H1 (cell line): ENCODE results near the gene NAALADL1. TPM values are rescaled to one million over a fixed set of nuclear protein-coding genes. Genes with fewer than 3 reads are reported as not detected.

Experiments used
- CTCF ChIA-PET: fragments of 300-600 bp; sonication (Branson Sonifier 250); formaldehyde crosslinking; loops from one replicate; lab custom pipeline; 2021; ENCODE audit not compliant: partially characterized antibody; lab: Charles Lee
- POLR2A ChIA-PET: fragments of 300-600 bp; sonication (Branson Sonifier 250); formaldehyde crosslinking; loops from one replicate; lab custom pipeline; 2021; ENCODE audit warnings: inconsistent platforms; ENCODE audit not compliant: partially characterized antibody; lab: Charles Lee
- DNase-seq, 2 experiments: peaks; one replicate each; pipeline versions ENCODE4 v3.0.0 to v3.0.0-alpha.2; 2010 to 2022; ENCODE audit warnings: low spot score in 2 of 2, low read depth in 1 of 2, mixed read lengths in 1 of 2
- FAIRE-seq: peaks from 2 replicates; lab custom pipeline; 2011; peaks lifted over from hg19 to GRCh38; lab: Jason Lieb, UNC
- H2AFZ ChIP-seq: 2 replicates; pipeline ENCODE4 v1.8.1; 2012; ENCODE audit warnings: low read length, inconsistent platforms
- H2AK5ac ChIP-seq: 2 replicates; pipeline ENCODE4 v1.6.1; 2013; ENCODE audit warnings: low read depth, low read length
- H2BK120ac ChIP-seq: replicated peaks from 2 replicates; pipeline ENCODE3; 2013; ENCODE audit warnings: low read depth, low read length, inconsistent platforms
- H2BK12ac ChIP-seq: 2 replicates; pipeline ENCODE4 v1.6.1; 2013; ENCODE audit warnings: low read depth, low read length
- H2BK15ac ChIP-seq: 2 replicates; pipeline ENCODE4 v1.6.1; 2013; ENCODE audit warnings: low read length
- H2BK20ac ChIP-seq: 2 replicates; pipeline ENCODE4 v1.6.1; 2013; ENCODE audit warnings: low read length
- H2BK5ac ChIP-seq: 2 replicates; pipeline ENCODE4 v1.6.1; 2013; ENCODE audit warnings: low read depth, low read length
- H3K14ac ChIP-seq: 2 replicates; pipeline ENCODE4 v1.6.1; 2013; ENCODE audit warnings: inconsistent platforms; ENCODE audit not compliant: insufficient read length
- H3K18ac ChIP-seq: 2 replicates; pipeline ENCODE4 v1.6.1; 2013; ENCODE audit warnings: low read length; ENCODE audit errors: extremely low read depth
- H3K23ac ChIP-seq: 2 replicates; pipeline ENCODE4 v1.6.1; 2013; ENCODE audit warnings: inconsistent platforms; ENCODE audit not compliant: insufficient read length
- H3K23me2 ChIP-seq: 2 replicates; pipeline ENCODE4 v1.6.1; 2013; ENCODE audit warnings: low read depth, low read length
- H3K27ac ChIP-seq: 2 replicates; pipeline ENCODE4 v1.6.1; 2011; ENCODE audit warnings: low read depth, low read length, inconsistent platforms
- H3K27me3 ChIP-seq, 4 experiments: replicated peaks in 1 of 4; 1 replicate in 1 of 4; 2 replicates in 3 of 4; pipeline versions ENCODE4 v1.6.1 to v1.8.1; 2011 to 2013; ENCODE audit warnings: low read length in 3 of 4, mild to moderate bottlenecking in 3 of 4, inconsistent platforms in 2 of 4, mixed read lengths in 2 of 4, moderate library complexity in 1 of 4; ENCODE audit not compliant: control insufficient read depth in 3 of 4, insufficient read depth in 3 of 4; ENCODE audit errors: extremely low read depth in 1 of 4
- H3K36me3 ChIP-seq, 4 experiments: 2 replicates each; pipeline versions ENCODE4 v1.6.1 to v1.8.1; 2011 to 2013; ENCODE audit warnings: mild to moderate bottlenecking in 4 of 4, low read length in 3 of 4, moderate library complexity in 2 of 4, control low read depth in 1 of 4, inconsistent platforms in 1 of 4; ENCODE audit not compliant: insufficient read depth in 4 of 4, control insufficient read depth in 2 of 4
- H3K4ac ChIP-seq: replicated peaks from 2 replicates; pipeline ENCODE3; 2013; ENCODE audit warnings: low read length, low read depth, mixed read lengths, inconsistent platforms; ENCODE audit not compliant: insufficient read length
- H3K4me1 ChIP-seq, 4 experiments: replicated peaks in 1 of 4; 1 replicate in 1 of 4; 2 replicates in 3 of 4; pipeline versions ENCODE4 v1.6.1 to v1.8.1; 2011 to 2013; ENCODE audit warnings: low read length in 3 of 4, inconsistent platforms in 2 of 4, mixed read lengths in 1 of 4; ENCODE audit not compliant: insufficient read depth in 4 of 4, control insufficient read depth in 3 of 4
- H3K4me2 ChIP-seq, 2 experiments: 2 replicates each; pipeline versions ENCODE4 v1.6.1 to v1.8.1; 2011 to 2013; ENCODE audit warnings: low read depth in 2 of 2, low read length in 2 of 2, control low read depth in 1 of 2, inconsistent platforms in 1 of 2, mild to moderate bottlenecking in 1 of 2; ENCODE audit not compliant: insufficient read depth in 1 of 2
- H3K4me3 ChIP-seq, 4 experiments: fragments of 200-600, 300-600 bp in 1 of 4; sonication (generic), shearing (Covaris generic), sonication (Bioruptor Twin) in 1 of 4; 2 replicates each; pipeline versions ENCODE4 v1.5.1 to v1.8.1; 2011 to 2016; ENCODE audit warnings: low read length in 4 of 4, low read depth in 3 of 4, control low read depth in 2 of 4, inconsistent platforms in 2 of 4, mild to moderate bottlenecking in 2 of 4, mixed read lengths in 1 of 4, moderate library complexity in 1 of 4; ENCODE audit not compliant: insufficient read depth in 2 of 4; ENCODE audit errors: extremely low read depth in 1 of 4
- H3K56ac ChIP-seq: replicated peaks from 2 replicates; pipeline ENCODE3; 2013; ENCODE audit warnings: low read depth, mild to moderate bottlenecking, mixed read lengths, low read length, inconsistent platforms; ENCODE audit not compliant: insufficient read length
- H3K79me1 ChIP-seq: 2 replicates; pipeline ENCODE4 v1.6.1; 2013; ENCODE audit warnings: low read depth, low read length, control low read depth
- H3K79me2 ChIP-seq, 2 experiments: 2 replicates each; pipeline versions ENCODE4 v1.6.1 to v1.8.1; 2012 to 2013; ENCODE audit warnings: low read length in 2 of 2, mild to moderate bottlenecking in 2 of 2, inconsistent platforms in 1 of 2; ENCODE audit not compliant: insufficient read depth in 2 of 2, control insufficient read depth in 1 of 2
- H3K9ac ChIP-seq, 4 experiments: replicated peaks in 1 of 4; 1 replicate in 1 of 4; 2 replicates in 3 of 4; pipeline versions ENCODE4 v1.6.1 to v1.8.1; 2011 to 2013; ENCODE audit warnings: low read depth in 3 of 4, low read length in 3 of 4, control low read depth in 2 of 4, mild to moderate bottlenecking in 2 of 4, moderate library complexity in 2 of 4, inconsistent platforms in 1 of 4; ENCODE audit errors: extremely low read depth in 1 of 4
- H3K9me3 ChIP-seq, 2 experiments: 2 replicates each; pipeline versions ENCODE4 v1.6.1 to v1.8.1; 2012 to 2013; ENCODE audit warnings: mild to moderate bottlenecking in 2 of 2, moderate library complexity in 2 of 2, control low read depth in 1 of 2, inconsistent platforms in 1 of 2, low read depth in 1 of 2, low read length in 1 of 2, mixed read lengths in 1 of 2; ENCODE audit not compliant: insufficient read depth in 2 of 2
- H4K20me1 ChIP-seq, 2 experiments: replicated peaks in 1 of 2; 2 replicates each; pipeline versions ENCODE3 to v1.8.1; 2011 to 2013; ENCODE audit warnings: inconsistent platforms in 2 of 2, low read length in 2 of 2, mild to moderate bottlenecking in 1 of 2; ENCODE audit not compliant: insufficient read depth in 2 of 2, control insufficient read depth in 1 of 2
- H4K5ac ChIP-seq: 2 replicates; pipeline ENCODE4 v1.6.1; 2013; ENCODE audit warnings: low read length, low read depth, mixed read lengths, inconsistent platforms; ENCODE audit not compliant: insufficient read length
- H4K8ac ChIP-seq: 2 replicates; pipeline ENCODE4 v1.8.0; 2013; ENCODE audit warnings: mild to moderate bottlenecking, moderate library complexity, low read length, inconsistent platforms; ENCODE audit not compliant: insufficient read depth; ENCODE audit errors: extremely low read depth
- H4K91ac ChIP-seq: replicated peaks from 2 replicates; pipeline ENCODE3; 2013; ENCODE audit warnings: low read length, mixed read lengths, inconsistent platforms; ENCODE audit not compliant: insufficient read length
- YY1 ChIP-seq: IDR thresholded peaks from 2 replicates; pipeline ENCODE4 v1.6.1; 2011; ENCODE audit warnings: low read depth, mild to moderate bottlenecking, low read length
- WGBS, 2 experiments: shearing (Covaris generic) in 1 of 2; methylation state at CpG; one replicate each; pipeline versions ENCODE4 v1.1.6 to v1.1.7; 2013 to 2015; ENCODE audit warnings: low lambda C conversion rate in 2 of 2, mixed read lengths in 2 of 2, inconsistent platforms in 1 of 2, low coverage in 1 of 2, missing lambda C conversion rate in 1 of 2; ENCODE audit not compliant: insufficient replicate concordance in 2 of 2, insufficient coverage in 1 of 2, insufficient read length in 1 of 2; ENCODE audit errors: extremely low coverage in 1 of 2, missing lambda C conversion rate in 1 of 2; 5-methylcytosine and 5-hydroxymethylcytosine counted together
- polyA plus RNA-seq, 7 experiments: library from polyadenylated mRNA; depleted of rRNA in 3 of 7; stranded (reverse) in 5 of 7; unstranded in 2 of 7; fragments of >200 nt in 5 of 7; fragments of 200-250 nt in 2 of 7; gene quantifications; 1 replicate in 5 of 7; 2 replicates in 1 of 7; 4 replicates in 1 of 7; pipeline versions ENCODE4 v1.2.1 to v1.2.3, GENCODE V29; 2011 to 2013; ENCODE audit warnings: missing spikeins in 2 of 7, mixed read lengths in 2 of 7
- total RNA-seq: library from RNA; stranded (reverse); fragmentation: NEBNext Ultra II Directional; extraction: Animal tissue kit (Norgen Biotek cat#: 25700); gene quantifications from 2 replicates; pipeline ENCODE4 v1.2.1, GENCODE V29; 2021

The NAALADL1 gene
- total and polyA plus RNA-seq, 2 of the 8 experiments (the other 6 are each of a cell fraction or from before 2014, with no cell fraction given) = 7.5 to 9.9 TPM

GRCh38 chr11:65100674-65101350, 42.5 kb upstream of the NAALADL1 start:
- no peaks in the 10 kb centered on the region for H3K27me3 ChIP-seq
- H3K9me3 ChIP-seq = no peaks in the 10 kb centered on the region
- H2BK12ac ChIP-seq = no peak overlapping the region
- 80% methylated on average over 6 of the region's 6 CpGs; no CpG with 5 or more reads in 1 of the 2 experiments for WGBS, 2 experiments
- peaks cover 0 to 7% of the 10 kb centered on the region in 2 experiments for H4K20me1 ChIP-seq
- H2BK120ac ChIP-seq = no peak overlapping the region
- H4K8ac ChIP-seq = no peak overlapping the region
- TF ChIP-seq YY1 = no peak
- H3K79me2 ChIP-seq = peaks cover 0 to 13% of the 10 kb centered on the region in 2 experiments; a peak in 1 of 4 replicates
- H3K79me1 ChIP-seq = peaks cover 2% of the 10 kb centered on the region; the same call in 1 of the 2 replicates
- H3K56ac ChIP-seq = no peak overlapping the region
- H3K18ac ChIP-seq = no peak overlapping the region
- H3K9ac ChIP-seq = no peak overlapping the region
- H3K14ac ChIP-seq = no peak overlapping the region
- no peak overlapping the region for H4K91ac ChIP-seq
- no peak overlapping the region for H3K4ac ChIP-seq
- peaks cover 0 to 3% (median 3%) of the 10 kb centered on the region in 4 experiments; a peak in 6 of 7 replicates for H3K4me1 ChIP-seq
- H3K4me3 ChIP-seq = no peak overlapping the region
- H3K4me2 ChIP-seq = no peak overlapping the region
- H3K23me2 ChIP-seq = no peaks in the 10 kb centered on the region
- ChIA-PET CTCF (interaction anchor here (0.6 to 4.4 kb wide), 6 partner anchors 9 to 219 kb away, joined by 3 to 85 read pairs (median 3); partner anchors contain the start of genes TM7SF2 and ZNHIT2), POLR2A (interaction anchor here (1.0 to 16.8 kb wide), 8 partner anchors 11 to 29 kb away, joined by 3 to 230 read pairs (median 18); partner anchors contain the start of genes CDCA5, FAU, MRPL49 and TM7SF2)
- H3K27ac ChIP-seq = no peak overlapping the region
- H4K5ac ChIP-seq = no peak overlapping the region
- no peak overlapping the region for H2BK20ac ChIP-seq
- FAIRE-seq = no peak
- no peak overlapping the region for H2BK15ac ChIP-seq
- H3K36me3 ChIP-seq = peaks cover 0 to 3% (median 0%) of the 10 kb centered on the region in 4 experiments; a peak in 2 of 8 replicates
- no peak overlapping the region for H3K23ac ChIP-seq
- no peak overlapping the region for H2AFZ ChIP-seq
- no peak overlapping the region for H2BK5ac ChIP-seq
- H2AK5ac ChIP-seq = no peak overlapping the region
- no peak for DNase-seq
